CD14-positive monocyte (primary cell): ENCODE results near the gene NUMBL. TPM values are rescaled to one million over a fixed set of nuclear protein-coding genes. Genes with fewer than 3 reads are reported as not detected.

Experiments
- DNase-seq, 3 donors: peaks; one replicate each; pipeline ENCODE4 v3.0.0-alpha.2; 2011 to 2022
- H2AFZ ChIP-seq: 2 replicates; pipeline ENCODE4 v1.6.0; 2012; ENCODE audit warnings: mild to moderate bottlenecking, low read depth, low read length, inconsistent platforms; ENCODE audit not compliant: insufficient read depth, poor library complexity, severe bottlenecking
- H3K27ac ChIP-seq, 2 donors: 1 replicate in 1 of 2; 2 replicates in 1 of 2; pipeline ENCODE4 v1.5.1; 2012 to 2013; ENCODE audit warnings: low read length in 2 of 2, control low read depth in 1 of 2, inconsistent platforms in 1 of 2, low read depth in 1 of 2, mild to moderate bottlenecking in 1 of 2
- H3K27me3 ChIP-seq, 2 donors: one replicate each; pipeline versions ENCODE4 v1.6.0 to v1.6.1; 2011 to 2013; ENCODE audit warnings: low read length in 2 of 2; ENCODE audit not compliant: control insufficient read depth in 2 of 2, insufficient read depth in 2 of 2
- H3K36me3 ChIP-seq, 2 donors: replicated peaks in 1 of 2; 1 replicate in 1 of 2; 2 replicates in 1 of 2; pipeline versions ENCODE4 v1.5.1 to v1.6.1; 2012 to 2013; ENCODE audit warnings: low read length in 2 of 2, control low read depth in 1 of 2, inconsistent platforms in 1 of 2, mild to moderate bottlenecking in 1 of 2; ENCODE audit not compliant: insufficient read depth in 2 of 2, control insufficient read depth in 1 of 2
- H3K4me1 ChIP-seq, 2 donors: 1 replicate in 1 of 2; 2 replicates in 1 of 2; pipeline versions ENCODE4 v1.5.1 to v1.6.1; 2012 to 2013; ENCODE audit warnings: low read length in 2 of 2, control low read depth in 1 of 2, inconsistent platforms in 1 of 2, mild to moderate bottlenecking in 1 of 2, moderate library complexity in 1 of 2; ENCODE audit not compliant: insufficient read depth in 2 of 2, control insufficient read depth in 1 of 2
- H3K4me2 ChIP-seq: replicated peaks from 2 replicates; pipeline ENCODE3; 2012; ENCODE audit warnings: low read length, moderate library complexity, mild to moderate bottlenecking; ENCODE audit not compliant: poor library complexity, severe bottlenecking; ENCODE audit errors: extremely low read depth
- H3K4me3 ChIP-seq, 3 experiments: fragments of 200-600 bp in 1 of 3; sonication (generic) in 1 of 3; replicated peaks in 1 of 3; 1 replicate in 2 of 3; 2 replicates in 1 of 3; pipeline ENCODE4 v1.5.1; 2011 to 2013; ENCODE audit warnings: low read length in 3 of 3, mild to moderate bottlenecking in 3 of 3, control low read depth in 2 of 3, low read depth in 2 of 3, inconsistent platforms in 1 of 3, moderate library complexity in 1 of 3
- H3K79me2 ChIP-seq: 2 replicates; pipeline ENCODE4 v1.6.0; 2012; ENCODE audit warnings: mild to moderate bottlenecking, control low read depth, inconsistent platforms, low read length, moderate library complexity; ENCODE audit not compliant: insufficient read depth
- H3K9ac ChIP-seq: 2 replicates; pipeline ENCODE4 v1.6.0; 2017; ENCODE audit warnings: low read length, mild to moderate bottlenecking; ENCODE audit not compliant: insufficient read depth, poor library complexity, severe bottlenecking
- H3K9me3 ChIP-seq, 2 donors: replicated peaks in 1 of 2; 1 replicate in 1 of 2; 2 replicates in 1 of 2; pipeline versions ENCODE4 v1.5.1 to v1.6.1; 2012 to 2013; ENCODE audit warnings: low read length in 2 of 2, control low read depth in 1 of 2; ENCODE audit not compliant: control insufficient read depth in 1 of 2, insufficient read depth in 1 of 2
- H4K20me1 ChIP-seq: 2 replicates; pipeline ENCODE4 v1.6.0; 2012; ENCODE audit warnings: mild to moderate bottlenecking, low read length, control low read depth, moderate library complexity; ENCODE audit not compliant: insufficient read depth
- H3K27ac Mint-ChIP-seq, 7 donors: one replicate each; pipeline ENCODE4 v1.8.0; 2020; ENCODE audit warnings: mild to moderate bottlenecking in 7 of 7, mixed read lengths in 7 of 7, moderate library complexity in 6 of 7, inconsistent platforms in 2 of 7
- H3K27me3 Mint-ChIP-seq, 3 donors: one replicate each; pipeline ENCODE4 v1.8.0; 2021 to 2022; ENCODE audit warnings: low read depth in 3 of 3, mild to moderate bottlenecking in 3 of 3, mixed read lengths in 3 of 3, moderate library complexity in 3 of 3, inconsistent platforms in 1 of 3
- H3K36me3 Mint-ChIP-seq, 2 donors: one replicate each; pipeline ENCODE4 v1.8.0; 2020; ENCODE audit warnings: mixed read lengths in 2 of 2, inconsistent platforms in 1 of 2, mild to moderate bottlenecking in 1 of 2
- H3K4me1 Mint-ChIP-seq: one replicate; pipeline ENCODE4 v1.8.0; 2020; ENCODE audit warnings: mild to moderate bottlenecking, mixed read lengths
- H3K4me3 Mint-ChIP-seq, 2 donors: one replicate each; pipeline ENCODE4 v1.8.0; 2020; ENCODE audit warnings: mild to moderate bottlenecking in 2 of 2, mixed read lengths in 2 of 2, moderate library complexity in 1 of 2
- H3K9me3 Mint-ChIP-seq, 7 donors: one replicate each; pipeline ENCODE4 v1.8.0; 2020 to 2022; ENCODE audit warnings: mixed read lengths in 7 of 7, mild to moderate bottlenecking in 6 of 7, moderate library complexity in 6 of 7, inconsistent platforms in 2 of 7
- CTCF ChIP-seq: fragments of 200-600 bp; IDR thresholded peaks from one replicate; pipeline ENCODE4 v1.8.0; 2022; ENCODE audit warnings: antibody characterized with exemption, mild to moderate bottlenecking
- WGBS: methylation state at CpG from one replicate; pipeline ENCODE4 v1.1.5; 2013; ENCODE audit warnings: missing lambda C conversion rate; ENCODE audit not compliant: insufficient coverage; 5-methylcytosine and 5-hydroxymethylcytosine counted together
- intact Hi-C, 2 donors: fragments of 100-400 bp; cut with micrococcal nuclease; formaldehyde crosslinking; loops; one replicate each; pipeline versions ENCODE4 v1.15.0 to v1.15.1; 2023
- polyA plus RNA-seq, 3 donors: library from polyadenylated mRNA; depleted of rRNA in 1 of 3; unstranded in 2 of 3; stranded (reverse) in 1 of 3; fragments of 300-500 nt in 2 of 3; fragments of >200 nt in 1 of 3; fragmentation: Illumina TruSeq in 2 of 3; gene quantifications; 1 replicate in 2 of 3; 2 replicates in 1 of 3; pipeline ENCODE4 v1.2.3, GENCODE V29; 2012 to 2021

The NUMBL gene
- polyA plus RNA-seq, 3 donors: 0.12 to 7.2 (median 0.45) TPM

DNA sequence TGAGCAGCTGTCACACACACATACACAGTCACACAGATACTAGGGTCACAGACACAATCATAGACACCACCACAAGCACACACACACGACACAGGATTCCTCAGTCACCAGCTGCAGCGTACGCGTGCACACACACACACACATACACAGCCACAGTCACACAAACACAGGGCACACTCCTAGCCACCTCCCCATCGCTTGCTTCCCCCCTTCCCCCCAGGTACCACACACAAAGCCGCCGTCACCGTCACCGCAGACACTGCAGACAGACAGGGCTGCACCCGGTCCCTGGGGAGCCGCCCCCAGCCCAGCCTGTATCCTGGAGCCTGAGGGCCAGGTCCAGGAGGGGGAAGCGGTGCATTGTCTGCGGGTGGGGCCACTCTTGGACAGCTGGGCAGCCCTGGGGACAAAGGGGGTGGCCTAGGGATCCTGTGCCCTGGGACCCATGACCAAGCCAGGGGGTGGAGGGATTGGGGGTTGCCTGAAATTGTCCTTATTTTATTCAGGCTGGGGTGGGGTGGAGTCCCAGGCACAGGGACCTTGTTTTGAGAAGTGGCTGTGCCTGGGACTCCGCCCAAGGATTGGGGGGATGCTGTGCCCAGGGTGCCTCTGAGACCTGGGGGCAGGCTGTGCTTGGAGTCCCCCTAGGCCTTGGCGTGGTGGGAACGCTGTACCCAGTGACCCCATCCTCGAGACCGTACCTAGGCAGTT, 957 bp downstream of the NUMBL start:
- H3K36me3 ChIP-seq: peaks cover 11 to 20% of the 10 kb centered on the region in 2 donors
- H3K4me1 ChIP-seq: peaks cover 19 to 24% of the 10 kb centered on the region in 2 donors
- H3K79me2 ChIP-seq: no peaks in the 10 kb centered on the region
- Mint-ChIP-seq H3K36me3 (peaks cover 27 to 44% of the 10 kb centered on the region in 2 donors), H3K27me3 (no peaks in the 10 kb centered on the region), H3K4me1 (peaks cover 7% of the 10 kb centered on the region), H3K9me3 (peaks cover 0 to 3% (median 0%) of the 10 kb centered on the region in 7 donors), H3K27ac (no peak overlapping the region), H3K4me3 (peak overlapping the region in 1 of 2 donors; percentile 69)
- H3K4me3 ChIP-seq: peak overlapping the region in 1 of 3 experiments; percentile 77
- DNase-seq: no peak
- no peak overlapping the region for H2AFZ ChIP-seq
- 86% methylated on average over 16 of the region's 18 CpGs for WGBS
- no peaks in the 10 kb centered on the region for H4K20me1 ChIP-seq
- TF ChIP-seq CTCF: no peak
- intact Hi-C loops: no loop called here
- peaks cover 0 to 3% of the 10 kb centered on the region in 2 donors for H3K27me3 ChIP-seq
- H3K27ac ChIP-seq: no peak overlapping the region
- no peaks in the 10 kb centered on the region for H3K9me3 ChIP-seq
- peak overlapping the region; percentile 96 for H3K4me2 ChIP-seq
- H3K9ac ChIP-seq: no peak overlapping the region

GRCh38 chr19:40688987-40689338, 1.5 kb downstream of the NUMBL start:
- H3K4me3 ChIP-seq: no peak overlapping the region

More at GRCh38 chr19:40688987-40689338, 1.5 kb downstream of the NUMBL start:
- Histone ChIP-seq H3K9ac (no peak overlapping the region), H3K36me3 (peaks cover 6 to 14% of the 10 kb centered on the region in 2 donors), H3K27ac (no peak overlapping the region), H2AFZ (no peak overlapping the region), H3K79me2 (no peaks in the 10 kb centered on the region), H4K20me1 (no peaks in the 10 kb centered on the region), H3K4me2 (no peak overlapping the region), H3K9me3 (no peaks in the 10 kb centered on the region), H3K27me3 (peaks cover 0 to 3% of the 10 kb centered on the region in 2 donors), H3K4me1 (peaks cover 19 to 24% of the 10 kb centered on the region in 2 donors)
- Mint-ChIP-seq H3K27me3 (no peaks in the 10 kb centered on the region), H3K4me1 (peaks cover 7% of the 10 kb centered on the region), H3K4me3 (no peak overlapping the region), H3K27ac (no peak overlapping the region), H3K9me3 (peaks cover 0 to 4% (median 0%) of the 10 kb centered on the region in 7 donors), H3K36me3 (peaks cover 22 to 41% of the 10 kb centered on the region in 2 donors)
- WGBS: 95% methylated on average over 4 of the region's 4 CpGs
- no peak for DNase-seq
- no peak for TF ChIP-seq CTCF
- intact Hi-C loops: no loop called here
